ENCODE measurements around the gene UTP25. TPM values are rescaled to one million over a fixed set of nuclear protein-coding genes. Genes with fewer than 3 reads are reported as not detected.

UTP25 gene
- total and polyA plus RNA-seq, 11 donors, result 0.76 to 5.5 (median 3.5) TPM

DNA sequence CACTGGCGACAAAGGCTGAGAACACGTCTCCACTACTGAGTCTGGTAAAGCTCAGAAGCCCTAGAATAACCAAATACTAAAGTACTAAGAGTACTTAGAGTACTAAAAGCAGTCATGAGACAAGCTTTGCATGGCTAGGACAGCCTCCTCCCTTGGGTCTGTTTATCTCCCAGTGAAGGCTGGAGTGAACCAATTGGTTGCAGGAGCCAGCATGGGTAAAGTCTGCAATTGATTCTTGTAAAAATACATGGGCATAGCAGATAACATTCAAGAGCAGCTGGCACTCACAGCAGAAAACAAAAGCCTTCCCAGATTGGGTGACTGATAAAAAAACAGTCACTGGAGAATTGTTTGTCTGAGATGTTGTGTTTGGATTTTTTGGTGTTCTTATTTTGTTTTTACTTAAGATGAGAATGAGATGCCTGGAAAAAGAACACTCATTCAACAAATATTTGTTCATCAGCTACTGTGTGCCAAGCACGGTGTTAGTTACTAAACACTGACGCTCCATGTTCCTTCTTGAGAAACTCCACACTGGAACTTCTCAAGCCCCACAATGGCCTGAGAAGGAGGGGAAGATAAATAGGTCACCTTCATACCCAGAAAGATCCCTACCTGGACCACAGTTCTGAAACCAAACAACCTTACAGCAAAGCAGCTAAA is 25.5 kb upstream of the UTP25 start:
- TF ChIP-seq POLR2A (IDR thresholded peaks at IDR 0.05), result peak in 1 of 2 donors; percentile 37
- TF ChIP-seq, protein P1, sequence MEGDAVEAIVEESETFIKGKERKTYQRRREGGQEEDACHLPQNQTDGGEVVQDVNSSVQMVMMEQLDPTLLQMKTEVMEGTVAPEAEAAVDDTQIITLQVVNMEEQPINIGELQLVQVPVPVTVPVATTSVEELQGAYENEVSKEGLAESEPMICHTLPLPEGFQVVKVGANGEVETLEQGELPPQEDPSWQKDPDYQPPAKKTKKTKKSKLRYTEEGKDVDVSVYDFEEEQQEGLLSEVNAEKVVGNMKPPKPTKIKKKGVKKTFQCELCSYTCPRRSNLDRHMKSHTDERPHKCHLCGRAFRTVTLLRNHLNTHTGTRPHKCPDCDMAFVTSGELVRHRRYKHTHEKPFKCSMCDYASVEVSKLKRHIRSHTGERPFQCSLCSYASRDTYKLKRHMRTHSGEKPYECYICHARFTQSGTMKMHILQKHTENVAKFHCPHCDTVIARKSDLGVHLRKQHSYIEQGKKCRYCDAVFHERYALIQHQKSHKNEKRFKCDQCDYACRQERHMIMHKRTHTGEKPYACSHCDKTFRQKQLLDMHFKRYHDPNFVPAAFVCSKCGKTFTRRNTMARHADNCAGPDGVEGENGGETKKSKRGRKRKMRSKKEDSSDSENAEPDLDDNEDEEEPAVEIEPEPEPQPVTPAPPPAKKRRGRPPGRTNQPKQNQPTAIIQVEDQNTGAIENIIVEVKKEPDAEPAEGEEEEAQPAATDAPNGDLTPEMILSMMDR (IDR thresholded peaks at IDR 0.05), result no peak
- peak overlapping the region in 11 of 12 donors; percentile 42 to 84 (median 76) for H3K27ac ChIP-seq
- ATAC-seq, result peak; percentile 48 to 64 (median 56)

DNA sequence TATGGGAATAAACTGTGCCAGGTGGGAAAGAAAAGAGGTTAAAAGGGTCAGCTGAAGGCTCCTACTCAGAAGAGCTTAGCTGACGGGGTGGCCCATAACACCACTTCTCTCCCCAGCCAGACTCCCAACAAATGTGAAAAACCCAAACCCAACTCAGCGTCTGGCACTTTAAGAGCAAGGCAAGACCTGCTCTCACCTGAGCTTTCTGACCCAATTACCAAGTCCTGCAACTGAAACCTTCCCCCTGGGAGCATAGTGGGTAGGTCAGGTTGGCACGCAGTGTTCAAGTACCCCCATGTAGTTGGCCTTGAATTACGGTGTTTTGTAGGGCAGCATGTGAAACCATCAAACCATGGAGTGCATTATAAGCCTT is 25.0 kb upstream of the UTP25 start:
- Histone ChIP-seq H3K36me3 (no peaks in the 10 kb centered on the region), H3K9me3 (no peaks in the 10 kb centered on the region), H3K4me3 (no peak overlapping the region), H3K27me3 (no peaks in the 10 kb centered on the region), H3K4me1 (peaks cover 0 to 47% (median 26%) of the 10 kb centered on the region in 12 donors), H3K27ac (peak overlapping the region in 6 of 12 donors; percentile 49 to 84 (median 74))
- intact Hi-C loops (cut with DNase I), result no loop called here
- ATAC-seq (no peak), DNase-seq (no peak)
- WGBS, 4 donors, result 96 to 100% (median 97%) methylated on average over 4 of the region's 4 CpGs
- no peak for TF ChIP-seq POLR2A (IDR thresholded peaks at IDR 0.05)
- TF ChIP-seq, protein P1 (IDR thresholded peaks at IDR 0.05), result no peak

More for the DNA sequence above, 25.5 kb upstream of the UTP25 start:
- Histone ChIP-seq H3K36me3 (no peaks in the 10 kb centered on the region), H3K27me3 (no peaks in the 10 kb centered on the region), H3K4me3 (peak overlapping the region in 8 of 12 donors; percentile 18 to 48 (median 35)), H3K4me1 (peaks cover 0 to 43% (median 21%) of the 10 kb centered on the region in 12 donors), H3K9me3 (no peaks in the 10 kb centered on the region)
- WGBS, 4 donors, result 42 to 68% (median 50%) methylated on average over 4 of the region's 4 CpGs
- intact Hi-C loops (cut with DNase I), result no loop called here
- no peak for DNase-seq

DNA sequence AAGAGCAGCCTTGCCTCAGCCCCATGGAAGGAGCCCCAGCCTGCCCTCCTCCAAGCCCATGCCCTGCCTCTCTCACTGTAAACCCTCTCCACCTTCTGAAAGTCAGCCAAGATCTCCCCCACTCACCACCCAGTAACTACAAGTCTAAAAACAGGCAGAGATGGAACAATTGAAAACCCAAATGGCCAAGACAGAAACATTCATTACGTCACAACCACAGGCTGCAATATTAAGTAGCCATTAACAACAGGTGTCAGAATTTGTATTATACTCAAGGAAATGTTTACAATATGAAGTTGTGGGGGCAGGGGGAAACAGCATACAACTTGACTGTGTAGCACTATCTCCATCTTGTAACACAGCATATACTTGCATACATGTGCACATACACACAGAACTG is 24.2 kb upstream of the UTP25 start:
- intact Hi-C loops (cut with DNase I), result no loop called here
- TF ChIP-seq, protein P1 (IDR thresholded peaks at IDR 0.05), result no peak
- no peak for TF ChIP-seq POLR2A (IDR thresholded peaks at IDR 0.05)
- ATAC-seq (no peak), DNase-seq (no peak)
- Histone ChIP-seq H3K4me3 (no peak overlapping the region), H3K27me3 (no peaks in the 10 kb centered on the region), H3K27ac (no peak overlapping the region), H3K4me1 (peaks cover 0 to 52% (median 31%) of the 10 kb centered on the region in 12 donors), H3K36me3 (no peaks in the 10 kb centered on the region), H3K9me3 (no peaks in the 10 kb centered on the region)
- whole genome bisulfite sequencing, 4 donors, result 80 to 90% (median 88%) methylated on average over 1 of the region's 1 CpG

DNA sequence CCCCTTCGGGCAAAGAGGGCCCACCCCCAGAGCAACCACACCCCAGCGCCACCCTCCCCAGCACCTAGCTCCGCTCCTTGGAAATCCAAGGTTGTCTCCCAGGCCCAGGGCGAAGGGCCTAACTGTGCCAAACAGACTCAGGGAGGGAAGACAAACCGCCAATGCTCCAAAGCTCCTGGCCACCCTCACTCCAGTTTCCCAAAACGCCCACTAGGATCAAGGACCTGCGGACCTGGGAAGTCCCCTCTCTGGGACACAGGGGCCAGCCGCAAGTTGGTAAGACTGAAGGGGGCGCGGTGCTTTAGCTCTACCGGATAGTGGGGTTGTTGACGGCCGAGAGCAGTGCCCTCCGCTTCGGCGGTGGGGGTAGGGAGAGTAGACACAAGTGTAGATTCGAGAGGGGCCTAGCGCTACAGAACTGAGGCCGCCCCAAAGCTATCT is 22.4 kb upstream of the UTP25 start:
- no peaks in the 10 kb centered on the region for H3K27me3 ChIP-seq
- no peak for ATAC-seq
- H3K4me1 ChIP-seq, result peaks cover 0 to 52% (median 31%) of the 10 kb centered on the region in 12 donors
- intact Hi-C loops (cut with DNase I), result no loop called here
- WGBS, 4 donors, result 62 to 74% (median 68%) methylated on average over 9 to 19 of the region's 19 CpGs
- H3K36me3 ChIP-seq, result no peaks in the 10 kb centered on the region
- H3K4me3 ChIP-seq, result peak overlapping the region in 9 of 12 donors; percentile 12 to 57 (median 37)
- H3K9me3 ChIP-seq, result no peaks in the 10 kb centered on the region
- no peak for TF ChIP-seq POLR2A (IDR thresholded peaks at IDR 0.05)
- TF ChIP-seq, protein P1 (IDR thresholded peaks at IDR 0.05), result no peak
- no peak for DNase-seq
- peak overlapping the region in 4 of 12 donors; percentile 11 to 64 (median 56) for H3K27ac ChIP-seq
